HEK293 (cell line): Measurements from ENCODE around the gene SLC44A1.
"Not testable (repeated sequence)": the region's sequence is repeated elsewhere in the genome, so short reads cannot be mapped to it uniquely, and the experiment has no call there.

Experiments used
- CTCF ChIA-PET: fragments of 350-600 bp; formaldehyde crosslinking; extraction: SDS; loops from one replicate; lab custom pipeline; 2021; ENCODE audit warnings: antibody characterized with exemption; lab: Yijun Ruan, JAX
- POLR2A ChIA-PET: fragments of 300-600 bp; formaldehyde crosslinking; extraction: SDS; loops from one replicate; lab custom pipeline; 2020; ENCODE audit warnings: antibody characterized with exemption, inconsistent platforms; lab: Yijun Ruan, JAX
- H3K27ac ChIP-seq: fragments of 200-500 bp; sonication (Bioruptor generic); 2 replicates; pipeline ENCODE4 v1.5.1; 2014; ENCODE audit warnings: low read depth, low read length, control low read depth, inconsistent platforms; ENCODE audit errors: extremely low read depth
- H3K36me3 ChIP-seq, 2 experiments: fragments of 200-500 bp in 1 of 2; sonication (Bioruptor generic) in 1 of 2; 1 replicate in 1 of 2; 2 replicates in 1 of 2; pipeline ENCODE4 v1.5.1; 2014 to 2017; ENCODE audit warnings: inconsistent platforms in 2 of 2, low read length in 2 of 2; ENCODE audit not compliant: control insufficient read depth in 2 of 2, insufficient read depth in 1 of 2
- H3K4me1 ChIP-seq: fragments of 200-500 bp; sonication (Bioruptor generic); 2 replicates; pipeline ENCODE4 v1.5.1; 2014; ENCODE audit warnings: mild to moderate bottlenecking, low read length, inconsistent platforms; ENCODE audit not compliant: control insufficient read depth, insufficient read depth
- H3K4me3 ChIP-seq: 2 replicates; pipeline ENCODE4 v1.5.1; 2011; ENCODE audit warnings: low read depth, mild to moderate bottlenecking, control low read depth, low read length, moderate library complexity
- H3K9me3 ChIP-seq: fragments of 200-500 bp; sonication (Bioruptor generic); 2 replicates; pipeline ENCODE4 v1.5.1; 2014; ENCODE audit warnings: low read depth, low read length, inconsistent platforms; ENCODE audit not compliant: control insufficient read depth, insufficient read depth
- KLF16 ChIP-seq: fragments of 450-650 bp; formaldehyde crosslinking; IDR thresholded peaks from 2 replicates; pipeline ENCODE4 v1.5.1; 2017; ENCODE audit warnings: missing biosample characterization, missing genetic modification characterization
- KLF7 ChIP-seq: fragments of 450-650 bp; formaldehyde crosslinking; IDR thresholded peaks from 2 replicates; pipeline ENCODE4 v1.5.1; 2016; ENCODE audit warnings: missing biosample characterization, missing genetic modification characterization, borderline replicate concordance
- REPIN1 ChIP-seq: fragments of 450-650 bp; formaldehyde crosslinking; IDR thresholded peaks from 2 replicates; pipeline ENCODE4 v1.5.1; 2017; ENCODE audit warnings: missing biosample characterization, missing genetic modification characterization, low read depth
- SCRT2 ChIP-seq: fragments of 450-650 bp; formaldehyde crosslinking; IDR thresholded peaks from 2 replicates; pipeline ENCODE4 v1.5.1; 2016; ENCODE audit warnings: missing biosample characterization, missing genetic modification characterization
- ZBTB1 ChIP-seq: fragments of 450-650 bp; formaldehyde crosslinking; IDR thresholded peaks from 2 replicates; pipeline ENCODE4 v1.5.1; 2016; ENCODE audit warnings: missing biosample characterization, missing genetic modification characterization
- ZNF157 ChIP-seq: fragments of 450-650 bp; formaldehyde crosslinking; IDR thresholded peaks from 2 replicates; pipeline ENCODE4 v1.5.1; 2016; ENCODE audit warnings: missing biosample characterization, missing genetic modification characterization
- ZNF214 ChIP-seq: fragments of 450-650 bp; formaldehyde crosslinking; IDR thresholded peaks from 2 replicates; pipeline ENCODE4 v1.5.1; 2017; ENCODE audit warnings: missing biosample characterization, mild to moderate bottlenecking, missing genetic modification characterization, borderline replicate concordance
- ZNF223 ChIP-seq: fragments of 450-650 bp; formaldehyde crosslinking; IDR thresholded peaks from 2 replicates; pipeline ENCODE4 v1.5.1; 2016; ENCODE audit warnings: missing biosample characterization, missing genetic modification characterization
- ZNF24 ChIP-seq: fragments of 450-650 bp; formaldehyde crosslinking; IDR thresholded peaks from 2 replicates; pipeline ENCODE4 v1.5.1; 2016; ENCODE audit warnings: missing biosample characterization, missing genetic modification characterization
- ZNF266 ChIP-seq: fragments of 450-650 bp; formaldehyde crosslinking; IDR thresholded peaks from 2 replicates; pipeline ENCODE4 v1.5.1; 2016; ENCODE audit warnings: missing biosample characterization, missing genetic modification characterization, low read depth
- ZNF311 ChIP-seq: fragments of 450-650 bp; formaldehyde crosslinking; IDR thresholded peaks from 2 replicates; pipeline ENCODE4 v1.5.1; 2017; ENCODE audit warnings: missing biosample characterization, missing genetic modification characterization, borderline replicate concordance
- ZNF621 ChIP-seq: fragments of 450-650 bp; formaldehyde crosslinking; IDR thresholded peaks from 2 replicates; pipeline ENCODE4 v1.5.1; 2017; ENCODE audit warnings: missing biosample characterization, missing genetic modification characterization
- ZNF654 ChIP-seq: fragments of 450-650 bp; formaldehyde crosslinking; IDR thresholded peaks from 2 replicates; pipeline ENCODE4 v1.5.1; 2016; ENCODE audit warnings: low read depth, missing biosample characterization, missing genetic modification characterization
- ZNF664 ChIP-seq: fragments of 450-650 bp; formaldehyde crosslinking; IDR thresholded peaks from 2 replicates; pipeline ENCODE4 v1.5.1; 2016; ENCODE audit warnings: missing biosample characterization, missing genetic modification characterization
- ZNF830 ChIP-seq: fragments of 450-650 bp; IDR thresholded peaks from 2 replicates; pipeline ENCODE4 v1.5.0; 2018; ENCODE audit warnings: missing biosample characterization, missing genetic modification characterization, low read depth, mild to moderate bottlenecking, moderate library complexity
- ZNF837 ChIP-seq: fragments of 450-650 bp; formaldehyde crosslinking; IDR thresholded peaks from 2 replicates; pipeline ENCODE4 v1.5.1; 2016; ENCODE audit warnings: missing biosample characterization, missing genetic modification characterization
- TF ChIP-seq, protein P1 (sequence below): fragments of 450-650 bp; formaldehyde crosslinking; IDR thresholded peaks from 2 replicates; pipeline ENCODE4 v1.5.1; 2016; ENCODE audit warnings: missing biosample characterization, missing genetic modification characterization
- TF ChIP-seq, protein P2 (sequence below): fragments of 450-650 bp; formaldehyde crosslinking; IDR thresholded peaks from 2 replicates; pipeline ENCODE4 v1.5.1; 2017; ENCODE audit warnings: missing biosample characterization, missing genetic modification characterization
- TF ChIP-seq, protein P3 (sequence below): fragments of 450-650 bp; formaldehyde crosslinking; IDR thresholded peaks from 2 replicates; pipeline ENCODE4 v1.5.1; 2016; ENCODE audit warnings: missing biosample characterization, missing genetic modification characterization
- TF ChIP-seq, protein P4 (sequence below): fragments of 450-650 bp; formaldehyde crosslinking; IDR thresholded peaks from 2 replicates; pipeline ENCODE4 v1.5.1; 2016; ENCODE audit warnings: missing biosample characterization, missing genetic modification characterization

Gene SLC44A1

DNA sequence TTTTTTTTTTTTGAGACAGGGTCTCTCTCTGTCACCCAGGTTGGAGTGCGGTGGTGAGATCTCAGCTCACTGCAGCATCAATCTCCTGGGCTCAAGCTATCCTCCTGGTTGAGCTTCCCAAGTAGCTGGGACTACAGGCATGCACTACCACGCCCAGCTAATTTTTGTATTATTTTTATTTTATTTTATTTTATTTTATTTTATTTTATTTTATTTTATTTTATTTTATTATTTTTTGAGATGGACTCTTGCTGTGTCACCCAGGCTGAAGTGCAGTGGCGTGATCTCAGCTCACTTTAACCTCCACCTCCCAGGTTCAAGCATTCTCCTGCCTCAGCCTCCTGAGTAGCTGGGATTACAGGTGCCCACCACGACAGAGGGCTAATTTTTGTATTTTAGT is 12.1 kb downstream of the SLC44A1 start:
- POLR2A ChIA-PET: interaction anchor here (0.7 kb wide), 1 partner anchor 9 kb away, joined by 4 read pairs; no protein-coding TSS in a partner anchor
- H3K36me3 ChIP-seq, H3K9me3 ChIP-seq, H3K27ac ChIP-seq, H3K4me3 ChIP-seq: not testable (repeated sequence)
- peaks cover 12% of the 10 kb centered on the region for H3K4me1 ChIP-seq
- CTCF ChIA-PET: interaction anchor here (0.6 to 1.1 kb wide), 2 partner anchors 34 to 393 kb away, joined by 3 to 5 read pairs; no protein-coding TSS in a partner anchor

DNA sequence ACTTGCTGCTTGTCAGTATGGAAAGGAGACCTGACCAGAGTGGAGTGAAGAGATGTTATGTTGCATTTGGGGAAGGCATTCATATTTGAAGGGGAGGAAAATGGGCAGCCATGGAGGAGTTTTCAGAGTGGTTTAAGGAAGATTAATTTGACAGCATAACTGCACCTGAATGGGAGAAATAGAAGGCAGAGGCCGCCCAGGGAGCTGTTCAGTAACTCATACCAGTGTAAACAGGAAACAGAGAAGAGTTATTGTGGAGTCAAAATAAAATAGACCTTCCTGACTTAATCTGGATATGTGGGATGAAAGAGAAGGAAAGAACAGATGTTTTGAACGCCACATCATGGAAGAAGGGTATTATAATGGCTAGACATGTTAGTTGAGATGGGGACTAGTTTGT is 13.4 kb downstream of the SLC44A1 start:
- H3K4me1 ChIP-seq: peaks cover 6% of the 10 kb centered on the region
- no peak overlapping the region for H3K27ac ChIP-seq
- H3K9me3 ChIP-seq: no peaks in the 10 kb centered on the region
- ChIA-PET POLR2A (no interaction called here), CTCF (no interaction called here)
- TF ChIP-seq ZNF223 (tag by site-specific recombination) (no peak), REPIN1 (tag by site-specific recombination) (no peak), ZNF654 (tag by site-specific recombination) (no peak), ZNF311 (tag by site-specific recombination) (no peak), KLF16 (tag by site-specific recombination) (no peak), ZNF830 (tag by site-specific recombination) (no peak), ZNF157 (no peak), KLF7 (tag by site-specific recombination) (no peak), ZNF24 (tag by site-specific recombination) (no peak), ZBTB1 (tag by site-specific recombination) (no peak), SCRT2 (tag by site-specific recombination) (no peak), ZNF664 (tag by site-specific recombination) (no peak), ZNF837 (tag by site-specific recombination) (no peak), ZNF214 (no peak), ZNF621 (no peak), ZNF266 (tag by site-specific recombination) (no peak)
- TF ChIP-seq, protein P1, sequence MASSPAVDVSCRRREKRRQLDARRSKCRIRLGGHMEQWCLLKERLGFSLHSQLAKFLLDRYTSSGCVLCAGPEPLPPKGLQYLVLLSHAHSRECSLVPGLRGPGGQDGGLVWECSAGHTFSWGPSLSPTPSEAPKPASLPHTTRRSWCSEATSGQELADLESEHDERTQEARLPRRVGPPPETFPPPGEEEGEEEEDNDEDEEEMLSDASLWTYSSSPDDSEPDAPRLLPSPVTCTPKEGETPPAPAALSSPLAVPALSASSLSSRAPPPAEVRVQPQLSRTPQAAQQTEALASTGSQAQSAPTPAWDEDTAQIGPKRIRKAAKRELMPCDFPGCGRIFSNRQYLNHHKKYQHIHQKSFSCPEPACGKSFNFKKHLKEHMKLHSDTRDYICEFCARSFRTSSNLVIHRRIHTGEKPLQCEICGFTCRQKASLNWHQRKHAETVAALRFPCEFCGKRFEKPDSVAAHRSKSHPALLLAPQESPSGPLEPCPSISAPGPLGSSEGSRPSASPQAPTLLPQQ: no peak
- TF ChIP-seq, protein P2, sequence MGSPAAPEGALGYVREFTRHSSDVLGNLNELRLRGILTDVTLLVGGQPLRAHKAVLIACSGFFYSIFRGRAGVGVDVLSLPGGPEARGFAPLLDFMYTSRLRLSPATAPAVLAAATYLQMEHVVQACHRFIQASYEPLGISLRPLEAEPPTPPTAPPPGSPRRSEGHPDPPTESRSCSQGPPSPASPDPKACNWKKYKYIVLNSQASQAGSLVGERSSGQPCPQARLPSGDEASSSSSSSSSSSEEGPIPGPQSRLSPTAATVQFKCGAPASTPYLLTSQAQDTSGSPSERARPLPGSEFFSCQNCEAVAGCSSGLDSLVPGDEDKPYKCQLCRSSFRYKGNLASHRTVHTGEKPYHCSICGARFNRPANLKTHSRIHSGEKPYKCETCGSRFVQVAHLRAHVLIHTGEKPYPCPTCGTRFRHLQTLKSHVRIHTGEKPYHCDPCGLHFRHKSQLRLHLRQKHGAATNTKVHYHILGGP (tag by site-specific recombination): no peak
- TF ChIP-seq, protein P3, sequence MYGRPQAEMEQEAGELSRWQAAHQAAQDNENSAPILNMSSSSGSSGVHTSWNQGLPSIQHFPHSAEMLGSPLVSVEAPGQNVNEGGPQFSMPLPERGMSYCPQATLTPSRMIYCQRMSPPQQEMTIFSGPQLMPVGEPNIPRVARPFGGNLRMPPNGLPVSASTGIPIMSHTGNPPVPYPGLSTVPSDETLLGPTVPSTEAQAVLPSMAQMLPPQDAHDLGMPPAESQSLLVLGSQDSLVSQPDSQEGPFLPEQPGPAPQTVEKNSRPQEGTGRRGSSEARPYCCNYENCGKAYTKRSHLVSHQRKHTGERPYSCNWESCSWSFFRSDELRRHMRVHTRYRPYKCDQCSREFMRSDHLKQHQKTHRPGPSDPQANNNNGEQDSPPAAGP: no peak
- TF ChIP-seq, protein P4, sequence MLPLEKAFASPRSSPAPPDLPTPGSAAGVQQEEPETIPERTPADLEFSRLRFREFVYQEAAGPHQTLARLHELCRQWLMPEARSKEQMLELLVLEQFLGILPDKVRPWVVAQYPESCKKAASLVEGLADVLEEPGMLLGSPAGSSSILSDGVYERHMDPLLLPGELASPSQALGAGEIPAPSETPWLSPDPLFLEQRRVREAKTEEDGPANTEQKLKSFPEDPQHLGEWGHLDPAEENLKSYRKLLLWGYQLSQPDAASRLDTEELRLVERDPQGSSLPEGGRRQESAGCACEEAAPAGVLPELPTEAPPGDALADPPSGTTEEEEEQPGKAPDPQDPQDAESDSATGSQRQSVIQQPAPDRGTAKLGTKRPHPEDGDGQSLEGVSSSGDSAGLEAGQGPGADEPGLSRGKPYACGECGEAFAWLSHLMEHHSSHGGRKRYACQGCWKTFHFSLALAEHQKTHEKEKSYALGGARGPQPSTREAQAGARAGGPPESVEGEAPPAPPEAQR (tag by site-specific recombination): no peak
- H3K36me3 ChIP-seq: no peaks in the 10 kb centered on the region
- H3K4me3 ChIP-seq: no peak overlapping the region
